Mucosa of descending colon (tissue), 3 donors: ENCODE data around the gene SPAG7. TPM values are rescaled to one million over a fixed set of nuclear protein-coding genes. Genes with fewer than 3 reads are reported as not detected.

ENCODE experiments used
- ATAC-seq: fragments of 200-7000 bp; cut with Tn5 transposase; one replicate; pipeline ENCODE4 v1.9.1; 2020; ENCODE audit warnings: mild to moderate bottlenecking, moderate library complexity
- DNase-seq, 3 donors: peaks; one replicate each; pipeline ENCODE4 v3.0.0-alpha.2; 2020
- H3K36me3 ChIP-seq: fragments of 200-600 bp; one replicate; pipeline ENCODE4 v1.8.0; 2021; ENCODE audit warnings: low read depth, mild to moderate bottlenecking
- H3K4me1 ChIP-seq: fragments of 200-600 bp; one replicate; pipeline ENCODE4 v1.8.0; 2021; ENCODE audit warnings: low read depth, mild to moderate bottlenecking
- H3K4me3 ChIP-seq: fragments of 200-600 bp; one replicate; pipeline ENCODE4 v1.8.0; 2021; ENCODE audit warnings: mild to moderate bottlenecking
- H3K9me3 ChIP-seq: fragments of 200-600 bp; one replicate; pipeline ENCODE4 v1.8.0; 2021; ENCODE audit warnings: mild to moderate bottlenecking
- CTCF ChIP-seq: fragments of 200-600 bp; IDR thresholded peaks from one replicate; pipeline ENCODE4 v1.8.0; 2022; ENCODE audit warnings: antibody characterized with exemption, mild to moderate bottlenecking
- intact Hi-C, 2 donors: fragments of 100-400 bp; cut with DNase I in 1 of 2; cut with micrococcal nuclease in 1 of 2; formaldehyde crosslinking; loops; one replicate each; pipeline versions ENCODE4 v1.11.0 to v1.11.1; 2022; cut with DNase I, micrococcal nuclease
- total RNA-seq, 3 donors: library from RNA; stranded (reverse); fragmentation: NEBNext Ultra II Directional in 2 of 3; extraction: Animal tissue kit (Norgen Biotek cat#: 25700) in 2 of 3; gene quantifications; one replicate each; pipeline versions ENCODE4 v1.2.1 to v1.2.4, GENCODE V29; 2021 to 2023
- donor health status: DM: no; HTN: no; CAD: no; lungs with moderate emphysema.
- donor health status: DM: no; HTN: no; CAD: no.
- donor health status: DM: no; HTN: yes; CAD: no.

Gene SPAG7
- total RNA-seq, 3 donors from 2014 or later: 41.3 to 54.0 (median 51.7) TPM

DNA sequence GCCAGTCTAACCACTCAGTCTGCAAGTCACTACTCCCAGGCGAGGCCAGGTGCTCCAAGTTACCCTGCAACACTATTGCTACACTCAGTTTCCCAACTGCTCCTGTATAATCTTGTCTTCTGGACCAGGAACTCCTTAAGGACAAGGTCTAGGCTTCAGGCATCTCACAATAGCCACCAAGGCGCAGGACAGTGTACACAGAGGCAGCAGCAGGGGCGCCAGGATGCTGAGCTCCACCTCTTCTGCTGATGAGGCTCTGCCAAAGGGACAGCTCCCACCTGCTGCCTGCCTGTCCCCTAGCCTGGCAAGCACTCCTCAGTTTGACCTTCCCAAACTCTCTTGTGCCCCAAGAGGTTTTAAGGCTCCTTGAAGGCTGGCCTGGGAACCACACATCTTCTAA is 31.2 kb downstream of the SPAG7 start:
- Histone ChIP-seq H3K9me3 (no peaks in the 10 kb centered on the region), H3K4me3 (no peak overlapping the region), H3K36me3 (no peaks in the 10 kb centered on the region), H3K4me1 (peaks cover 25% of the 10 kb centered on the region)
- DNase-seq (peak in 1 of 3 donors; percentile 12), ATAC-seq (no peak)
- intact Hi-C loops: no loop called here
- TF ChIP-seq CTCF: no peak

- no peaks in the 10 kb centered on the region for H3K36me3 ChIP-seq
- peaks cover 17% of the 10 kb centered on the region for H3K4me1 ChIP-seq
- no peak overlapping the region for H3K4me3 ChIP-seq
- intact Hi-C loops: no loop called here
- DNase-seq (peak in 2 of 3 donors; percentile 11 to 22), ATAC-seq (no peak)
- no peak for TF ChIP-seq CTCF
- no peaks in the 10 kb centered on the region for H3K9me3 ChIP-seq
Measured at GRCh38 chr17:4935650-4936049, 32.0 kb downstream of the SPAG7 start.

- H3K4me1 ChIP-seq: peaks cover 17% of the 10 kb centered on the region
- ATAC-seq: peak; percentile 39
- DNase-seq: peak; percentile 57 to 65 (median 64)
Measured at GRCh38 chr17:4934173-4934979, 33.2 kb downstream of the SPAG7 start.

GRCh38 chr17:4933646-4934045 is 34.0 kb downstream of the SPAG7 start:
- Histone ChIP-seq H3K9me3 (no peaks in the 10 kb centered on the region), H3K4me3 (no peak overlapping the region), H3K36me3 (no peaks in the 10 kb centered on the region), H3K4me1 (peaks cover 11% of the 10 kb centered on the region)
- DNase-seq: peak in 1 of 3 donors; percentile 30
- no peak for TF ChIP-seq CTCF
- no peak for ATAC-seq
- intact Hi-C loops: no loop called here

More at GRCh38 chr17:4934173-4934979, 33.2 kb downstream of the SPAG7 start:
- no peak overlapping the region for H3K4me3 ChIP-seq
- H3K9me3 ChIP-seq: no peaks in the 10 kb centered on the region
- intact Hi-C loops: no loop called here
- TF ChIP-seq CTCF: no peak
- no peaks in the 10 kb centered on the region for H3K36me3 ChIP-seq

DNA sequence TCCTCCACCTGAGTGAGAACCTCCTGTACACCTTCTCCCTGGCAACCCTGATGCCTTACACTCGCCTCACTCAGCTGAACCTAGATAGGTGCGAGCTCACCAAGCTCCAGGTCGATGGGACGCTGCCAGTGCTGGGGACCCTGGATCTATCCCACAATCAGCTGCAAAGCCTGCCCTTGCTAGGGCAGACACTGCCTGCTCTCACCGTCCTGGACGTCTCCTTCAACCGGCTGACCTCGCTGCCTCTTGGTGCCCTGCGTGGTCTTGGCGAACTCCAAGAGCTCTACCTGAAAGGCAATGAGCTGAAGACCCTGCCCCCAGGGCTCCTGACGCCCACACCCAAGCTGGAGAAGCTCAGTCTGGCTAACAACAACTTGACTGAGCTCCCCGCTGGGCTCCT is 34.9 kb downstream of the SPAG7 start:
- H3K9me3 ChIP-seq: no peaks in the 10 kb centered on the region
- peaks cover 7% of the 10 kb centered on the region for H3K4me1 ChIP-seq
- H3K36me3 ChIP-seq: no peaks in the 10 kb centered on the region
- H3K4me3 ChIP-seq: no peak overlapping the region
- TF ChIP-seq CTCF: no peak
- ATAC-seq: no peak
- DNase-seq: peak in 2 of 3 donors; percentile 14 to 49
- intact Hi-C loops: no loop called here
